HG03442 (cell line): Measurements from ENCODE around the gene ARID3B.
"Not testable (repeated sequence)": the region's sequence is repeated elsewhere in the genome, so short reads cannot be mapped to it uniquely, and the experiment has no call there.

Source experiments
- ATAC-seq: cut with Tn5 transposase; IDR thresholded peaks from one replicate; pipeline ENCODE4 v1.9.1; 2021; ENCODE audit warnings: mild to moderate bottlenecking, moderate library complexity; ENCODE audit not compliant: unreplicated experiment

ARID3B gene

GRCh38 chr15:74535388-74536084 is 5.5 kb upstream of the ARID3B start:
- no peak for ATAC-seq

DNA sequence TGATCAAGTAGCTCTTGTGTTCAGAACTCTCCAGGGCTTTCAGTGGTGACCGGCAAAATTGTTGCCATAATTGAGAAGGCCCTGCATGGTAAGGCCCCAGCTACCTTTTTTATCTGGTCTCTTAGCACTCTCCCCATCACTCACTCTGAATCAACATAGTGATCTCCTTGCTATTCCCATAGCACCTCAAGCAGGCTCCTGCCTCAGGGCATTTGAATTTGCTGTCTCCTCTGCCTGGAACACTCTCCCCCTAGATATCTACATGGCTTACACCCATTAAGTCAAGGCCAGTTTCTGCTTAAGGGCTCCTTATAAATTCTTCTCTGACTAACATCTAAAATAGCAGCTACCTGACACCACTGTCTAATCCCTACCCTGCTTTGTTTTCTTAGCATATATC is 3.3 kb upstream of the ARID3B start:
- ATAC-seq, result no peak

- not testable (repeated sequence) for ATAC-seq
These were observed 1.5 kb upstream of the ARID3B start for GRCh38 chr15:74539521-74539920.

DNA sequence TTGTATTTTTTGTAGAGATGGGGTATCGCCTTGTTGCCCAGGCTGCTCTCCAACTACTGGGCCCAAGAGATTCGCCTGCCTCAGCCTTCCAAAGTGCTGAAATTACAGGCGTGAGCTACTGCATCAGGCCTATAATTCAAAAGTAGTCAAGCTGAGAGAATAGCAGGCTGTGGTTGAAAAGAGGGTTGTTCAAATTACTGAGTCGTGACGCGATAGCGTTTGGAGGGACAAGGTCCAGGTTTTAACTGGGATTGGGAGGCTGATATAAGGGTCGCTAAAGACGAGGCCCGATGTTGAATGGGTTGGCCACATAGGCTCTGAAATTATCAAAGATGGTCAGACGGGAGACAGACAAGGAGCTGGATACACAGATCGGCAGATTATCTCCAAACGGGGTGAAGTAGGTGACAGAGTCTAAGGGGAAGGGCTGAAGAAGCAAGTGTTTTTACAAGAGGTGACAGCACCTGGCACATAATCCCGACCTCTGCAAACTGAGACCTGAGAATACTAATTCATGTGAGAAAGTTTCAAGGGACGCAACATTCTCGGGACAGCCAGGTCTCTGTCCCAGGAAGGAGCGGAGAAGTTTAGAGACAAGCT is 759 bp upstream of the ARID3B start:
- ATAC-seq, result no peak

DNA sequence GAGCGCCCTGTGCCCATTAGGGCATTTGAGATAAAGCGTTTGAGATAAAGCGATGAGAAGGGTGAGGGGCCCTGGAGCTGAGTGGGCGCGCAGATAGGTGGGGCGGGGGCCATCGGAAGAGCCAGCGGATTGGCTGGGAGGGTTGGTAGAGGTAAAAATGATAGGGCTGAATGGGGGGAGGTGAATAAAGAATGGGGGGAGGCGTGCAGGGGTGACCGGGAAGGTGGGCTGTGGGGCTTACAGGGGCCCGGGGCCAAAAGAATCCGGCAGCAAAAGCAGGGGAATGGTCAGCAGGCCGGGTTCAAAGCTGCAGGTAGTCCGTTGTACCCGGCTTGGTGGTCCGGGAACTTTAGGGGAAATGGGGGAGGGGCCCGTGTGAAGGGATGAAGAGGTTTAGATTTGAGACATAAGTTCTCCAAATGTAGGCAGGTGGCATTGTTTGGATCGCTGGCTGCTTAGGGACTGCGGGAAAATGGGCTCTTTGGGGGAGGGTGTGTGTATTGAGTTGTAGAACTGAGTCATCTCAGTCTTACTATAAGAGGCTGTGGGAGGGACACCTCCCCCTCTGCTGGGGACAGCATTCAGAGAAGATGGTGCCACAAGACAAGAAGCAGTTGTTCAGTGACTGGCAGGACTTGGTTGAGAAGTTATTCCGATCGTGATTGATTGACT is 610 bp downstream of the ARID3B start:
- ATAC-seq, result no peak

DNA sequence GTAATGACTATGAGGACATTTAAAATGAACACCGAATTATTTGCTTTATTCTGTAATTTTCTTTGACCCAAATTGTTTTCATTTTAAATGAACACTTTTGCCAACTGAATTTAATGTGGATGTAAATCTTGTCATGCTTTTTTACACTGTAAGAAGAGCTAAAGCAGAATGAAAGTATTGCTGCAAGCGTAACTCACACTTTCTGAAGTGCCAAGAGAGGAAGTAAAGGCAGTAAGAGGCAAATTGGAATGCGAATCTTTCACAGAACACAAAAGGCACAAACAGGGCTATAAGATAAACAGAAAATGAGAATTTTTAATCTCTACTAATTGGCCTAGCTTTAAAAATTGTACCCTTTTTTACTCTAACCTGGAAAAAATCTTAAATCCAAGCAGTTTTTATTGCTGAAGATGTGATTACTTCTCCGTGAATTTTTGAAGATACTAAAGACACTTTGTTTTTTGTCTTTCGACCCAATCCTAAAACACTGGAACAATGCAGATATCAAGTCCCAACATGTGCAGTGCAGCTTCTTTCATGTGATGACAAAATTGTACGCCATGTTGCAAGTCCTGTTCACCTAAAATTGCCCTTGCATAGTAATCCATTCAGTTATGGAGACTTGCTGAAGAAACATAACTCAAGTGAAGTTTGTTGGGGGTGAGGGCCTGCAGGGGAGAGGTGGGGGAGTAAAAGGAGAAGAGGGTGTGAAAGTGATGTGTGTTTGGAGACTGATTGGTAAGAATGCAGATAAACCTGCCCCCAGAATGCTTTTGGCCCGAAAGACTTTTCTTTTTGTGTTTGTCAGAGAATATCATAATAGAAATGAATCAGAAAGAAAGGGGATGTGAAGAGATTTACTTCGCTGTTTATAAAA is 1.4 kb downstream of the ARID3B start:
- no peak for ATAC-seq

GRCh38 chr15:74543043-74543422 is 2.0 kb downstream of the ARID3B start:
- ATAC-seq, result no peak

DNA sequence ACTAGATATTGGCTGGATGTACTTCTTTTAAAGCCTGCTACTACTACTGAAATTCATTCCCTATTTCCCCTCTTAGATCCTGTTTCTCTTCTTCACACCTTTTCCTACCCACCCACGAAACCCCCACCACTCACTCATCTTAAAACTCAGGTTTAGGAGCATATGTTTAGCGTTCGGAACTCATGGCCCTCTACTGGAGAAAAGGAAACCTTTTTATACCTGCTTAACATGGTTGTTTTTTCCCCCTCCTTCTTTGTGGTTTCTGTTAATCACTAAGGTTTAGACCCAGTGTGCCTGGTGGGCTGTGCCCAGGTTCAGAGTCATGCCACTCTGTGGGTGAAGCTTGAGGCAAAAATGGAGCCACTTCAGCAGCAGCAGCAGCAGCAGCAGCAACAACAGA is 2.6 kb downstream of the ARID3B start:
- ATAC-seq, result no peak

DNA sequence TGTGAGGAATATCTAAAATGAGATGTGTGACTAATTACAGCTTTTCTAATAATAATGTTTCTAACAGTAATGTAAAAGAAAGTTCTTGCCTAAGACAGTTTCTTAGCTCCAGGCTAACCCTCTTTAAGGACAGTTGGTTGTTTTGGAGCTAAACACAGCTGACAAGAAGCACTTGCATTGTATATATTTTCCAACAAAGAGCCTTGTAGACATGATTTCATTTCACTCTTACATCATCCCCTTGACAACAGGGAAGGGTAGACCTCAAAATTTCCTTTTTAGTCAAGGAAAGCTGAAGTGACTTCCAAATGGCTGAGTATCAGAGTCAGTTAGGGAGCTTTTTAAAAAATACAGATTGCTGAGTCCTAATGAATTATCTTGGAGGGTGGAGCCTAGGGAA is 4.1 kb downstream of the ARID3B start:
- no peak for ATAC-seq

GRCh38 chr15:74545776-74546656 is 5.0 kb downstream of the ARID3B start:
- ATAC-seq, result peak; percentile 59

DNA sequence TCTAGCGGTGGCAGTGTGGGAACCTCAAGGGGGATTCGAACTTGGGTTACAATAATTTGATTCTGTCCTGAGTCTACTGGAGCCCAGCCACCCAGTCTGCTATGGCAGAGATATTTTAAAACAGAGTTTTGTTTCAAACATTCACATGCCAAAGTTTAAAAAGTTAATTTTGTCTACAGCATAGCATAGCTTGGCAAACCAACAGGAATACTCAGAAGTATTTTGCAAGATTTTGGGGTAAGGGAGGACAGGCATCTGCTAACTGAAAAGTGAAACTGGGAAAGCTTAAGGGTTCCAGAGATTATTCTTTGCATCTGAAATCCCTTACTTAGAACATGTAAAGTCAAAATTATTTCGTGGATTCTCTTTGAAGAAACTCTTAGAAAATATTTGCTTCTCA is 6.6 kb downstream of the ARID3B start:
- ATAC-seq, result no peak

DNA sequence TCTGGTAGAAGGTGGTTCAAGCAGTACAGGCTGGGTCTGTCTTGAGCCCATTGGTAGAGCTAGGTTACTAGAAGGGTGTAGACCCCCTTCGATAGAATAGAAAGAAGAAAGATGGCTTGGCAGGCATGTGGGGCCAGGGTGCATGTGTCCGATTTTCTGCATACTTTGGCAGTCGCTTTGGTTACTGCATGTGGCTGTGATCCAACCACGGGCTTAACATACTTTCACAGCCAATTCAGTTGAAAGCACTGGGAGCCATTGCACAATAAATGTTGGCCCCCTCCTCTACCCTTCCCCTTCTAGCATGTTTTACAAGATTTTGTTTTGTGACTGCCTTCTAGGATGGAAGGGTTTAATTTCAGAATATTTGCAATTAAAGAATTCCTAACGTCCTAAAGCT is 7.2 kb downstream of the ARID3B start:
- no peak for ATAC-seq

- ATAC-seq, result no peak
These were observed 8.8 kb downstream of the ARID3B start for GRCh38 chr15:74549816-74550215.

DNA sequence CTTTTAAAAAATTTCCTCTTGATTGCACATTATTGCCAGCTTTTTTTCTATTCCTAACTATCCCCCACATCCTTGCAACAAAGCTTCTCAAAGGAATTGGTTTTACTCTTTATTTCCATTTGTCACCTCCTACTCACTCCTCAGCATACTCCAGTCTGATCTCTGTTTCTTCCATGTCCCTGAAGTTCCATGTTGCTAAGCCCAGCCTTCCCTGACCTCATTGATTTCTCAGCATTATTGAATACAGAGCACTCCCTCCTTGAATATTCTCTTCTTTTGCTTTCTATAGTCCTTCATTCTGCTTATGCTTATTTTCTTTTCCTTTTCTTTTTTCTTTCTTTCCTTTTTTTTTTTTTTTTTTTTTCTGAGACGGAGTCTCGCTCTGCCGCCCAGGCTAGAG is 10.7 kb downstream of the ARID3B start:
- no peak for ATAC-seq

- ATAC-seq, result no peak
These were observed 11.9 kb downstream of the ARID3B start for GRCh38 chr15:74552773-74553441.

DNA sequence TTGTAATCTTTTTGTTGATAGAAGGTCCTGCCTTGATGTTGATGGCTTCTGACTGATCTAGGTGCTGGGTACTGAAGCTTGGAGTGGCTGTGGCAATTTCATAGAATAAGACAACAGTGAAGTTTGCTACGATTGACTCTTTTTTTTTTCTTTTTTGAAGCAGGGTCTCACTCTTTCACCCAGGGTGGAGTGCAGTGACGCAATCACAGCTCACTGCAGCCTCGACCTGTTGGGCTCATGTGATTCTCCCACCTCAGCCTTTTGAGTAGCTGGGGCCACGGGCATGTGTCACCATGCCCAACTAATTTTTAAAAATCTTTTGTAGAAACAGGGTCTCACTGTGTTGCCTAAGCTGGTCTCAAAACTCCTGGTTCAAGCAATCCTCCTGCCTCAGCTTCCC is 14.2 kb downstream of the ARID3B start:
- ATAC-seq, result no peak

DNA sequence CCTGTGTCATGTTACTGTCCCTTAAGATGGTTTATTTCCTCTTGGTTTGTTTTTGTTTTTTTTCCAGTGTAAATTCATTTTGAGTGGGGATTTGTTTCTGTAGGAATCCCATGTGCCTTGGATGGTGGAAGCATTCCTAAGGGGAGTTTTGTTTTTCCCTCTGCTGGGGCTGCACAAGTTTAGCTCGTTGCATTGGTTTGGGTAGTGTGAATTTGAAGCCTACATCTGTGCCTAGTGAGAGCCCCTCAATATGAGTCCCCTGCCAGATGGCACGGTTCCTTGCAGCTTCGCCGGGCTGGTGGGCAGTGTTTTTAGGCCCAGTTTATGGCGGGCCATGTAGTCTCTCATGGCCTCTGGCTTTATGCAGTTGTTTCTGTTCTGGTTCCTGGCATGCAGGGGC is 17.7 kb downstream of the ARID3B start:
- no peak for ATAC-seq

DNA sequence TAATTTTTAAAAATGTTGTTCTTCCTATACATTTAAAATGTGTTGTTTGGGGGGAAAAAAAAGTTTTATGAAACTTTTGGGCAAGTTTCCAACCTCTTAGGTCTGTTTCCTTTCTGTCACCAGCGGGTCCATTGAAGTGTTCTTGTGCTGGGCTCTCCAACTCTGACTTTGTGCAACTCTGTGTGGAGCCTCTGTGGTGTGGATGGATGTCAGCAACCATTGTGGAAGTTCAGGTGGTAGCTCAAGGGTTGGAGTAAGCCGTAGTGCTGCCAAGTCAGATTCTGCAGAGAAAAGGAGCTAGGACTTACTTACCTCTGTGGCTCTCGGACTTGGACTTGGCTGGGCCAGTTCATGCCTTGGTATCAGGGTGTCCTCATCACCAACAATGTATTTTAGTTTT is 22.4 kb downstream of the ARID3B start:
- ATAC-seq, result no peak

DNA sequence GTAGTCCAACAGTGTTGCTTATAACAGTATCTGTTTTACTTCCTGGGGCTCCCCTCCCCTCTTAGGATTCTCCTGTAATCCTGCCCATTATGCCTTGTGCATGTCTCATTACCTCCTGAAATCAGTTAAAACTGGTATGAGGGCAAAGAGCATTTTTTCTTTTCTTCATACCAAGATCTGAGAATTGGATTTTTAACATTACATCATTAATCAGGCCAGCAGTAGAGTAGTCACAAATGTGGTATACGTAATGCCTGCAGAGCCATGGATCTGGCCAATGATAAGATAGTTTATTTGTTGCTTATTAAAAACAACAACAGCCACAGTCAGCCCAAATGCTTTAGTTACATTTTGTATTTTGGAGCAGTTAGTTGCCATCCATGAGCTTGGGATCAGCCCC is 23.2 kb downstream of the ARID3B start:
- no peak for ATAC-seq
